Stimulated activated naive CD8-positive, alpha-beta T cell treated with anti-CD3 and anti-CD28 coated beads, Interleukin-15, Interleukin-2, amounts not matched to agents 100 ng/mL and 50 ng/mL, for 24 hours (primary cell): ENCODE measurements around the gene MAP3K21.
A peak's percentile ranks its signal among the peaks of the same experiment; 100 is the strongest.

Source experiments
- H3K27ac Mint-ChIP-seq: one replicate; pipeline ENCODE4 v1.8.0; 2021; ENCODE audit warnings: mild to moderate bottlenecking, mixed read lengths
- H3K27me3 Mint-ChIP-seq: one replicate; pipeline ENCODE4 v1.8.0; 2021; ENCODE audit warnings: mixed read lengths
- H3K36me3 Mint-ChIP-seq: one replicate; pipeline ENCODE4 v1.8.0; 2021; ENCODE audit warnings: low read depth, mixed read lengths
- H3K4me1 Mint-ChIP-seq: one replicate; pipeline ENCODE4 v1.8.0; 2021; ENCODE audit warnings: low read depth, mixed read lengths
- H3K4me3 Mint-ChIP-seq: one replicate; pipeline ENCODE4 v1.8.0; 2021; ENCODE audit warnings: mild to moderate bottlenecking, mixed read lengths
- H3K9me3 Mint-ChIP-seq: one replicate; pipeline ENCODE4 v1.8.0; 2021; ENCODE audit warnings: mixed read lengths

MAP3K21 gene

GRCh38 chr1:233313434-233314155 is 13.9 kb upstream of the MAP3K21 start:
- Mint-ChIP-seq H3K36me3 (no peaks in the 10 kb centered on the region), H3K27ac (no peak overlapping the region), H3K4me1 (no peaks in the 10 kb centered on the region), H3K4me3 (no peak overlapping the region), H3K9me3 (no peaks in the 10 kb centered on the region), H3K27me3 (peaks cover 26% of the 10 kb centered on the region)

GRCh38 chr1:233315718-233316301 is 11.7 kb upstream of the MAP3K21 start:
- Mint-ChIP-seq H3K4me1 (no peaks in the 10 kb centered on the region), H3K27ac (no peak overlapping the region), H3K27me3 (peaks cover 27% of the 10 kb centered on the region), H3K9me3 (no peaks in the 10 kb centered on the region), H3K4me3 (no peak overlapping the region), H3K36me3 (no peaks in the 10 kb centered on the region)

GRCh38 chr1:233316473-233316872 is 11.1 kb upstream of the MAP3K21 start:
- H3K27me3 Mint-ChIP-seq = peaks cover 27% of the 10 kb centered on the region
- H3K36me3 Mint-ChIP-seq = no peaks in the 10 kb centered on the region
- H3K4me1 Mint-ChIP-seq = no peaks in the 10 kb centered on the region
- H3K4me3 Mint-ChIP-seq = no peak overlapping the region
- H3K9me3 Mint-ChIP-seq = no peaks in the 10 kb centered on the region
- H3K27ac Mint-ChIP-seq = no peak overlapping the region

- Mint-ChIP-seq H3K27ac (no peak overlapping the region), H3K9me3 (no peaks in the 10 kb centered on the region), H3K4me1 (no peaks in the 10 kb centered on the region), H3K4me3 (no peak overlapping the region), H3K27me3 (peaks cover 21% of the 10 kb centered on the region), H3K36me3 (no peaks in the 10 kb centered on the region)
Measured at GRCh38 chr1:233319272-233319671, 8.3 kb upstream of the MAP3K21 start.

- Mint-ChIP-seq H3K4me3 (no peak overlapping the region), H3K36me3 (no peaks in the 10 kb centered on the region), H3K9me3 (no peaks in the 10 kb centered on the region), H3K27me3 (peaks cover 19% of the 10 kb centered on the region), H3K27ac (no peak overlapping the region), H3K4me1 (no peaks in the 10 kb centered on the region)
Measured at GRCh38 chr1:233320023-233320422, 7.5 kb upstream of the MAP3K21 start.

- Mint-ChIP-seq H3K36me3 (no peaks in the 10 kb centered on the region), H3K9me3 (no peaks in the 10 kb centered on the region), H3K27me3 (peaks cover 13% of the 10 kb centered on the region), H3K4me1 (no peaks in the 10 kb centered on the region), H3K4me3 (no peak overlapping the region), H3K27ac (no peak overlapping the region)
Measured at GRCh38 chr1:233323718-233324117, 3.8 kb upstream of the MAP3K21 start.

- Mint-ChIP-seq H3K4me3 (no peak overlapping the region), H3K9me3 (no peaks in the 10 kb centered on the region), H3K4me1 (peaks cover 7% of the 10 kb centered on the region), H3K27me3 (peaks cover 23% of the 10 kb centered on the region), H3K36me3 (no peaks in the 10 kb centered on the region), H3K27ac (no peak overlapping the region)
Measured at GRCh38 chr1:233326319-233326718, 1.2 kb upstream of the MAP3K21 start.

GRCh38 chr1:233326811-233327650 is 493 bp upstream of the MAP3K21 start:
- Mint-ChIP-seq H3K4me3 (peak overlapping the region; percentile 71), H3K36me3 (no peaks in the 10 kb centered on the region), H3K27me3 (peaks cover 25% of the 10 kb centered on the region), H3K27ac (peak overlapping the region; percentile 36), H3K4me1 (peaks cover 7% of the 10 kb centered on the region), H3K9me3 (no peaks in the 10 kb centered on the region)

GRCh38 chr1:233328142-233328921 is 808 bp downstream of the MAP3K21 start:
- peaks cover 7% of the 10 kb centered on the region for H3K4me1 Mint-ChIP-seq

GRCh38 chr1:233331676-233332519 is 4.4 kb downstream of the MAP3K21 start:
- H3K27me3 Mint-ChIP-seq = peaks cover 35% of the 10 kb centered on the region
- H3K4me1 Mint-ChIP-seq = peaks cover 7% of the 10 kb centered on the region
- no peaks in the 10 kb centered on the region for H3K36me3 Mint-ChIP-seq
- H3K4me3 Mint-ChIP-seq = no peak overlapping the region
- no peak overlapping the region for H3K27ac Mint-ChIP-seq
- H3K9me3 Mint-ChIP-seq = no peaks in the 10 kb centered on the region

More at GRCh38 chr1:233328142-233328921, 808 bp downstream of the MAP3K21 start:
- no peak overlapping the region for H3K27ac Mint-ChIP-seq
- H3K36me3 Mint-ChIP-seq = no peaks in the 10 kb centered on the region
- H3K9me3 Mint-ChIP-seq = no peaks in the 10 kb centered on the region
- H3K4me3 Mint-ChIP-seq = peak overlapping the region; percentile 77
- H3K27me3 Mint-ChIP-seq = peaks cover 30% of the 10 kb centered on the region

- no peaks in the 10 kb centered on the region for H3K36me3 Mint-ChIP-seq
- peaks cover 39% of the 10 kb centered on the region for H3K27me3 Mint-ChIP-seq
- H3K4me1 Mint-ChIP-seq = peaks cover 7% of the 10 kb centered on the region
- H3K27ac Mint-ChIP-seq = no peak overlapping the region
- no peaks in the 10 kb centered on the region for H3K9me3 Mint-ChIP-seq
- H3K4me3 Mint-ChIP-seq = no peak overlapping the region
Measured at GRCh38 chr1:233333086-233333485, 5.6 kb downstream of the MAP3K21 start.

- Mint-ChIP-seq H3K4me1 (peaks cover 4% of the 10 kb centered on the region), H3K27ac (no peak overlapping the region), H3K4me3 (no peak overlapping the region), H3K9me3 (no peaks in the 10 kb centered on the region), H3K36me3 (no peaks in the 10 kb centered on the region), H3K27me3 (peaks cover 42% of the 10 kb centered on the region)
Measured at GRCh38 chr1:233334092-233334491, 6.6 kb downstream of the MAP3K21 start.

- Mint-ChIP-seq H3K4me3 (no peak overlapping the region), H3K36me3 (no peaks in the 10 kb centered on the region), H3K27ac (no peak overlapping the region), H3K4me1 (no peaks in the 10 kb centered on the region), H3K9me3 (no peaks in the 10 kb centered on the region), H3K27me3 (peaks cover 45% of the 10 kb centered on the region)
Measured at GRCh38 chr1:233336554-233337456, 9.3 kb downstream of the MAP3K21 start.
